Testis (tissue), 2 donors: ENCODE results near the gene CD58.

Experiments
- POLR2A ChIP-seq: fragments of 450-650 bp; IDR thresholded peaks from one replicate; pipeline ENCODE4 v1.6.1; 2017; ENCODE audit warnings: antibody characterized with exemption, mild to moderate bottlenecking, moderate library complexity
- TF ChIP-seq, protein P1 (sequence below), 3 experiments: fragments of 450-650 bp in 2 of 3; fragments of 200-600 bp in 1 of 3; sonication (generic) in 1 of 3; IDR thresholded peaks; one replicate each; pipeline ENCODE4 v1.5.1; 2016 to 2019; ENCODE audit warnings: antibody characterized with exemption in 3 of 3, mild to moderate bottlenecking in 2 of 3, moderate library complexity in 1 of 3

DNA sequence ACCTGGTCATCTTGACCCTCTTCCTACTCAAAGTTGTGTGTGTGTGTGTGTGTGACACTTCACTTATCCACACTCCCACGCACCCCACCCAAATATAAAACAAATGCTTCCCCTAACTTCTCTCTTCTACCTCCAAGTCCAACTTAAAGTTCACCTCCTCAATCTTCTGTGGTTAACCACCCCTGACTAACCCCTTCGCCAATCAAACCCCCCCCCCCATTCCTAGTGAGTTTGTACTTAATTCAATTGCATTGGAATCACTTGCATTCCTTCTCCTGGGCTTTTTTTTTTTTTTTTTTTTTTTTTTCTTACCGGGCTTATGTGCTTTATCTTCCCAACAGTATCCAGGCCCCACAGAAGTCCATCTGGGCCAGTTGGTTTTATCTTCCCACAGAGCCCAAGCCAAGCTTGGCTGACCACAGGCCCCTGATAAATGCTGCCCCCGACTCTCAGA is 78.4 kb downstream of the CD58 start:
- TF ChIP-seq, protein P1, sequence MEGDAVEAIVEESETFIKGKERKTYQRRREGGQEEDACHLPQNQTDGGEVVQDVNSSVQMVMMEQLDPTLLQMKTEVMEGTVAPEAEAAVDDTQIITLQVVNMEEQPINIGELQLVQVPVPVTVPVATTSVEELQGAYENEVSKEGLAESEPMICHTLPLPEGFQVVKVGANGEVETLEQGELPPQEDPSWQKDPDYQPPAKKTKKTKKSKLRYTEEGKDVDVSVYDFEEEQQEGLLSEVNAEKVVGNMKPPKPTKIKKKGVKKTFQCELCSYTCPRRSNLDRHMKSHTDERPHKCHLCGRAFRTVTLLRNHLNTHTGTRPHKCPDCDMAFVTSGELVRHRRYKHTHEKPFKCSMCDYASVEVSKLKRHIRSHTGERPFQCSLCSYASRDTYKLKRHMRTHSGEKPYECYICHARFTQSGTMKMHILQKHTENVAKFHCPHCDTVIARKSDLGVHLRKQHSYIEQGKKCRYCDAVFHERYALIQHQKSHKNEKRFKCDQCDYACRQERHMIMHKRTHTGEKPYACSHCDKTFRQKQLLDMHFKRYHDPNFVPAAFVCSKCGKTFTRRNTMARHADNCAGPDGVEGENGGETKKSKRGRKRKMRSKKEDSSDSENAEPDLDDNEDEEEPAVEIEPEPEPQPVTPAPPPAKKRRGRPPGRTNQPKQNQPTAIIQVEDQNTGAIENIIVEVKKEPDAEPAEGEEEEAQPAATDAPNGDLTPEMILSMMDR (IDR thresholded peaks at IDR 0.05), result no peak
- no peak for TF ChIP-seq POLR2A
